Germinal center (tissue), 1 donor: ENCODE data around the gene APBB2.

Experiments used
- DNase-seq: peaks from one replicate; pipeline ENCODE4 v3.0.0; 2012; ENCODE audit warnings: mixed read lengths, low spot score

Gene APBB2

GRCh38 chr4:41098093-41099048, 116.0 kb downstream of the APBB2 start:
- DNase-seq: no peak

GRCh38 chr4:41095973-41096372, 118.4 kb downstream of the APBB2 start:
- no peak for DNase-seq

- no peak for DNase-seq
Measured at GRCh38 chr4:41095192-41095872, 119.0 kb downstream of the APBB2 start.

- DNase-seq: no peak
Measured at GRCh38 chr4:41092128-41092527, 122.2 kb downstream of the APBB2 start.

- DNase-seq: no peak
Measured at GRCh38 chr4:41081847-41082246, 132.5 kb downstream of the APBB2 start.

- DNase-seq: no peak
Measured at GRCh38 chr4:41080976-41081375, 133.4 kb downstream of the APBB2 start.

GRCh38 chr4:41079881-41080560, 134.3 kb downstream of the APBB2 start:
- DNase-seq: no peak

- no peak for DNase-seq
Measured at GRCh38 chr4:41077628-41078027, 136.7 kb downstream of the APBB2 start.

GRCh38 chr4:41076481-41076880, 137.9 kb downstream of the APBB2 start:
- no peak for DNase-seq

GRCh38 chr4:41074215-41074614, 140.1 kb downstream of the APBB2 start:
- no peak for DNase-seq

- DNase-seq: no peak
Measured at GRCh38 chr4:41072021-41072777, 142.1 kb downstream of the APBB2 start.

GRCh38 chr4:41070516-41071281, 143.6 kb downstream of the APBB2 start:
- DNase-seq: no peak

- no peak for DNase-seq
Measured at GRCh38 chr4:41069838-41070237, 144.5 kb downstream of the APBB2 start.

GRCh38 chr4:41069257-41069656, 145.1 kb downstream of the APBB2 start:
- no peak for DNase-seq

GRCh38 chr4:41067369-41067768, 147.0 kb downstream of the APBB2 start:
- no peak for DNase-seq

GRCh38 chr4:41066049-41066448, 148.3 kb downstream of the APBB2 start:
- no peak for DNase-seq

- DNase-seq: no peak
Measured at GRCh38 chr4:41065434-41066006, 148.8 kb downstream of the APBB2 start.

GRCh38 chr4:41064953-41065352, 149.4 kb downstream of the APBB2 start:
- no peak for DNase-seq

- no peak for DNase-seq
Measured at GRCh38 chr4:41061482-41062185, 152.7 kb downstream of the APBB2 start.
